Vagina (tissue), 2 donors: ENCODE measurements around the gene TMBIM1. TPM values are rescaled to one million over a fixed set of nuclear protein-coding genes. Genes with fewer than 3 reads are reported as not detected.
A peak's percentile ranks its signal among the peaks of the same experiment; 100 is the strongest.

Source experiments
- DNase-seq, 2 donors: peaks; one replicate each; pipeline ENCODE4 v3.0.0-alpha.2; 2017; ENCODE audit errors: extremely low spot score in 2 of 2
- H3K27ac ChIP-seq: fragments of 200-600 bp; sonication (generic); one replicate; pipeline ENCODE4 v1.5.1; 2019
- H3K27me3 ChIP-seq: fragments of 200-600 bp; sonication (generic); one replicate; pipeline ENCODE4 v1.5.1; 2019
- H3K36me3 ChIP-seq, 2 donors: fragments of 200-600 bp; sonication (generic); one replicate each; pipeline ENCODE4 v1.5.1; 2017 to 2019
- H3K4me1 ChIP-seq: fragments of 200-600 bp; sonication (generic); one replicate; pipeline ENCODE4 v1.5.1; 2019
- H3K4me3 ChIP-seq, 2 donors: fragments of 200-600 bp; sonication (generic); 1 replicate in 1 of 2; 2 replicates in 1 of 2; pipeline ENCODE4 v1.5.1; 2016 to 2019
- H3K9me3 ChIP-seq: fragments of 200-600 bp; sonication (generic); one replicate; pipeline ENCODE4 v1.5.1; 2019
- POLR2A ChIP-seq, 2 donors: fragments of 450-650 bp; IDR thresholded peaks; one replicate each; pipeline ENCODE4 v1.6.1; 2017; ENCODE audit warnings: antibody characterized with exemption in 2 of 2, mild to moderate bottlenecking in 2 of 2, moderate library complexity in 2 of 2
- POLR2AphosphoS5 ChIP-seq, 2 donors: sonication (generic); formaldehyde crosslinking; IDR thresholded peaks; one replicate each; pipeline ENCODE4 v1.9.0; 2017; ENCODE audit warnings: antibody characterized with exemption in 2 of 2, mild to moderate bottlenecking in 2 of 2, low read depth in 1 of 2; ENCODE audit not compliant: insufficient read depth in 1 of 2
- intact Hi-C: fragments of 100-400 bp; cut with DNase I; formaldehyde crosslinking; loops from one replicate; pipeline ENCODE4 v1.15.1; 2023
- total RNA-seq: library from RNA; depleted of rRNA; stranded (reverse); fragments of >200 nt; gene quantifications from one replicate; pipeline ENCODE4 v1.2.3, GENCODE V29; 2016
- TF ChIP-seq, protein P1 (sequence below), 3 experiments: fragments of 450-650 bp in 2 of 3; fragments of 200-600 bp in 1 of 3; sonication (generic) in 1 of 3; IDR thresholded peaks; one replicate each; pipeline ENCODE4 v1.5.1; 2017 to 2019; ENCODE audit warnings: antibody characterized with exemption in 3 of 3, mild to moderate bottlenecking in 2 of 3, moderate library complexity in 2 of 3

The TMBIM1 gene
- total RNA-seq, 1 donor from 2014 or later: 232 TPM

DNA sequence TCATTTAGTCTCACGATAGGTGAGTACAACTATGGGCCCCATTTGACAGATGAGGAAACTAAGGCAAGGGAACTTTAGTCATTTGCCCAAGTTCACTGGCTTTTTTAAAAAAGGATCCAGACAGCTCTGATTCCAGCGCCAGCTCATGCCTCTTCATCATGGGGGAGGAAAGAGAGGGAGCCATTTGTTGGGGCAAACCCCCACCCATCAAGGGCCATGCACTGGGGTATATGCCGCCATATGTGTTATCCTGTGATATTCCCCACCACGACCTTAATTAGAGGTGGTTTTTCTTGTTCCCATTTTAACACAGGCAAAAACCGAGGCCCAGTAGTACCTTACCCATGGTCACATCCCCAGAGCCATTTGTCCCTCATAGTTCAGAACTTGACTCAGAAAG lies 32.1 kb downstream of the TMBIM1 start:
- Histone ChIP-seq H3K9me3 (no peaks in the 10 kb centered on the region), H3K4me3 (no peak overlapping the region), H3K36me3 (peaks cover 0 to 39% of the 10 kb centered on the region in 2 donors), H3K27ac (peak overlapping the region; percentile 80), H3K27me3 (no peaks in the 10 kb centered on the region), H3K4me1 (peaks cover 29% of the 10 kb centered on the region)
- intact Hi-C loops: no loop called here
- TF ChIP-seq POLR2AphosphoS5 (IDR thresholded peaks at IDR 0.05; ENCODE audit: insufficient read depth in 1 of 2, low read depth in 1 of 2) (no peak), POLR2A (IDR thresholded peaks at IDR 0.05) (no peak)
- TF ChIP-seq, protein P1, sequence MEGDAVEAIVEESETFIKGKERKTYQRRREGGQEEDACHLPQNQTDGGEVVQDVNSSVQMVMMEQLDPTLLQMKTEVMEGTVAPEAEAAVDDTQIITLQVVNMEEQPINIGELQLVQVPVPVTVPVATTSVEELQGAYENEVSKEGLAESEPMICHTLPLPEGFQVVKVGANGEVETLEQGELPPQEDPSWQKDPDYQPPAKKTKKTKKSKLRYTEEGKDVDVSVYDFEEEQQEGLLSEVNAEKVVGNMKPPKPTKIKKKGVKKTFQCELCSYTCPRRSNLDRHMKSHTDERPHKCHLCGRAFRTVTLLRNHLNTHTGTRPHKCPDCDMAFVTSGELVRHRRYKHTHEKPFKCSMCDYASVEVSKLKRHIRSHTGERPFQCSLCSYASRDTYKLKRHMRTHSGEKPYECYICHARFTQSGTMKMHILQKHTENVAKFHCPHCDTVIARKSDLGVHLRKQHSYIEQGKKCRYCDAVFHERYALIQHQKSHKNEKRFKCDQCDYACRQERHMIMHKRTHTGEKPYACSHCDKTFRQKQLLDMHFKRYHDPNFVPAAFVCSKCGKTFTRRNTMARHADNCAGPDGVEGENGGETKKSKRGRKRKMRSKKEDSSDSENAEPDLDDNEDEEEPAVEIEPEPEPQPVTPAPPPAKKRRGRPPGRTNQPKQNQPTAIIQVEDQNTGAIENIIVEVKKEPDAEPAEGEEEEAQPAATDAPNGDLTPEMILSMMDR (IDR thresholded peaks at IDR 0.05): no peak
- no peak for DNase-seq

DNA sequence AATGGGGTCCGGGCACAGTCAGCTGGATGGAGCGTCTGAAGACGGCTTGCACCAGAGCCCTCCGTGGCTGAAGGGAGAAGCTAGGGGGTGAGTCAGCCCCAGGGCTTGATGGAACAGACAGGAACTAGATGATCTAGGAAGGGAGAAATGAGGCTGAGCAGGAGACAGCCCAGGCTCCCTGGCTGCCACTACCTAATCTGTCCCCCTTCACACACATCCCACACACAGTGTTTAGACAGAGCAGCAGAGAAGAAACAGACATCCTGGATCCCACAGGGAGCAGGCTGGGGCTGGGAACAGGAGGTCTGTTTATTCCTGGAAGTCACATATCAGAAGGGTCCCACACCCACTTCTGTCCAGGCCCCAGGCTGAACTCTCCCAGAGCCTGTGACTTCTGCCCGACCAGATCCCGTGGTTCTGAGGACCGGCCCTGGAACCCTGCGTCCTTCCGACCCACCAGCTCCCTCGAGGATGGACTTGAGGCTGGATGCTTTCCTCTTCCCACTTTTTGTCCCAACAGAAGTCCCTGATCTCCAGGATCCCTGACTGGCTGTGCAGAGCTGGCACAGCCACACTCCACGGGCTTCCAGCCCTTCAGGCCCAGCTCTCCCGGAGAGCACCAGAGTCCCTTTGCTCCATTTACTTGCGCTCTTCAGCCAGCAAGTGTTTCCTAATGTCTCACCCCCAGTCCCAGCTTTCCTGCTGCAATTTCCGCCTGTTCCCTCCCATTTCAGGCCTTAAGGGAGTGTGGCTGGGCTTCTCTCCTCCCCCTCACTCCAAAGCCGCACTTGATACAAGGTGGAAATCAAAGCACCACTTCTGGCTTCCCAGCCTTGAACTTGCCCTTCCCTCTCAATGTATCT lies 33.0 kb downstream of the TMBIM1 start:
- peak overlapping the region; percentile 80 for H3K27ac ChIP-seq
- H3K9me3 ChIP-seq: no peaks in the 10 kb centered on the region
- intact Hi-C loops: loop anchor here (10.0 kb wide), 1 partner anchor 75 kb away; no protein-coding TSS in a partner anchor
- peaks cover 0 to 39% of the 10 kb centered on the region in 2 donors for H3K36me3 ChIP-seq
- peaks cover 29% of the 10 kb centered on the region for H3K4me1 ChIP-seq
- TF ChIP-seq POLR2AphosphoS5 (IDR thresholded peaks at IDR 0.05; ENCODE audit: insufficient read depth in 1 of 2, low read depth in 1 of 2) (peak in 1 of 2 donors; percentile 68), POLR2A (IDR thresholded peaks at IDR 0.05) (peak in 1 of 2 donors; percentile 3)
- TF ChIP-seq, protein P1 (IDR thresholded peaks at IDR 0.05): no peak
- H3K27me3 ChIP-seq: no peaks in the 10 kb centered on the region
- peak in 1 of 2 donors; percentile 92 for DNase-seq
- H3K4me3 ChIP-seq: peak overlapping the region in 1 of 2 donors; percentile 11

DNA sequence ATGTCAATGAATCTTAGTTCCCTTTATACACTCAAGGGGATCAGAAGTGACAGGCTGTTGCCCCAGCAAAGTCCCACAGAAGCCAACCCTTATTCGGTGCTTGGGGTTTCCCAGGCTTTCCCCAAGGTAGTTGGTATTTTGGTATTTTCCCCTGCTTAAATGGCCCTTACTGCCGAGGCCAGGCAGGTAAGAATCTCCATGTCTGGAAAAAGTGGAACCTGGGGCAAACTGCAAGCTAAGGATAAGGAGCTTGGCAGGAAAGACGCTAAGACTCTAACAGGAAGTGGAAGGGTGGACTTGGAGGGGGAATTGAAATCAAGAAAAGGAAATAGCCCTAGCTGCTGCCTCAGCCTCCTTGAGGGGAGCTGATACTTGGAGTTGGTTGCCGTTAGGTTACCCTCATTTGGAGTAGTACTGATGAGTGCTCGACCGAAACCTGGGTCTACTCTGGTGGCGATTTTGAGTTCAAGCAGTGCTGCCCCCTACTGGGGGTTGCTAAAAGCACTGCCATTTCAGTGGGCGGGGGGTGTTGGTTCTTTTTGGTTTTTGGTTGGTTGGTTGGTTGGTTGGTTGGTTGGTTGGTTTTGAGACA lies 34.8 kb downstream of the TMBIM1 start:
- H3K27ac ChIP-seq: no peak overlapping the region
- TF ChIP-seq POLR2AphosphoS5 (IDR thresholded peaks at IDR 0.05; ENCODE audit: insufficient read depth in 1 of 2, low read depth in 1 of 2) (no peak), POLR2A (IDR thresholded peaks at IDR 0.05) (no peak)
- TF ChIP-seq, protein P1 (IDR thresholded peaks at IDR 0.05): peak; percentile 8 to 25 (median 14)
- no peak overlapping the region for H3K4me3 ChIP-seq
- intact Hi-C loops: loop anchor here (10.0 kb wide), 1 partner anchor 73 kb away; no protein-coding TSS in a partner anchor
- no peaks in the 10 kb centered on the region for H3K9me3 ChIP-seq
- no peak for DNase-seq
- H3K36me3 ChIP-seq: peaks cover 0 to 35% of the 10 kb centered on the region in 2 donors
- H3K27me3 ChIP-seq: no peaks in the 10 kb centered on the region
- H3K4me1 ChIP-seq: peaks cover 29% of the 10 kb centered on the region

DNA sequence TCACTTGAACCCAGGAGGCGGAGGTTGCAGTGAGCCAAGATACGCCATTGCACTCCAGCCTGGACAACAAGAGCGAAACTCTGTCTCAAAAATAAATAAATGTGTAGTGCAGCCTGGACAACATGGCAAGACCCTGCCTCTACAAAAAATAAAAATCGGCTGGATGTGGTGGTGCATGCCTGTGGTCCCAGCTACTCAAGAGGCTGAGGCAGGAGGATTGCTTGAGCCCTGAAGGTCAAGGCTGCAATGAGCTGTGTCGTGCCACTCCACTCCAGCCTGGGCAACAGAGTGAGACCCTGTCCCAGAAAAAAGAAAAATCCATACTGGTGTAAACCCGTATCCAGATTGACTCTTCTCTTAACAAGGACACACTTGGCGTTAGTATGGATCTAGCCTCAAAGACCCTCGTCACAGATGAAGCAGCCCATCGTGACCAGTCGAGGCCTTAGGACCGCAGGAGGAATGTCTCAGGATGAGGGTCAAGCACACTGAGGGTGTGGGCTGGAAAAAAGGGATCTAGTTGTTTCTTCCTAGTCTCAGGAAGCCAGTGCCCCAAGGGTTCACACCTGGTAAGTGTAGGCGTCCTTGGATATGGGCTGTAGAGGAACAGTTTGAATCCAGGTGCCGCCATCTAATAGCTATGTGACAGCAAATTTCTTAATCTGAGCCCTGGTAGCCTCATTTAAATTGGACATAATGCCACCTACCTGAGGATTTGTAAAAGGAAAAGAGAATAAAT lies 35.5 kb downstream of the TMBIM1 start:
- no peak for DNase-seq
- TF ChIP-seq, protein P1 (IDR thresholded peaks at IDR 0.05): no peak
- TF ChIP-seq POLR2AphosphoS5 (IDR thresholded peaks at IDR 0.05; ENCODE audit: insufficient read depth in 1 of 2, low read depth in 1 of 2): no peak
- no peak for TF ChIP-seq POLR2A (IDR thresholded peaks at IDR 0.05)
- intact Hi-C loops: loop anchor here (10.0 kb wide), 1 partner anchor 72 kb away; no protein-coding TSS in a partner anchor
- H3K4me3 ChIP-seq: no peak overlapping the region
- no peaks in the 10 kb centered on the region for H3K27me3 ChIP-seq
- H3K4me1 ChIP-seq: peaks cover 29% of the 10 kb centered on the region
- no peak overlapping the region for H3K27ac ChIP-seq
- H3K36me3 ChIP-seq: peaks cover 0 to 41% of the 10 kb centered on the region in 2 donors
- H3K9me3 ChIP-seq: no peaks in the 10 kb centered on the region
